ENCODE results near the gene ERCC6L2.

ERCC6L2 gene

GRCh38 chr9:95875305-95876137 lies at the start of gene ERCC6L2:
Gene ERCC6L2 (plus strand): TSS chr9:95875691. CDS start chr9:95876039, 348 bp downstream.
- FAIRE-seq, result no peak

- FAIRE-seq, result no peak
These were observed 49.2 kb upstream of the ERCC6L2 start for GRCh38 chr9:95826183-95826838.

GRCh38 chr9:95830768-95831167 lies 44.7 kb upstream of the ERCC6L2 start:
- FAIRE-seq, result no peak

GRCh38 chr9:95831810-95832209 lies 43.7 kb upstream of the ERCC6L2 start:
- FAIRE-seq, result no peak

GRCh38 chr9:95833546-95834178 lies 41.8 kb upstream of the ERCC6L2 start:
- FAIRE-seq, result no peak

- FAIRE-seq, result no peak
These were observed 41.1 kb upstream of the ERCC6L2 start for GRCh38 chr9:95834281-95834907.

GRCh38 chr9:95835393-95835792 lies 40.1 kb upstream of the ERCC6L2 start:
- FAIRE-seq, result no peak

GRCh38 chr9:95836072-95836471 lies 39.4 kb upstream of the ERCC6L2 start:
- FAIRE-seq, result no peak

- FAIRE-seq, result no peak
These were observed 36.5 kb upstream of the ERCC6L2 start for GRCh38 chr9:95839012-95839411.

GRCh38 chr9:95840074-95840473 lies 35.4 kb upstream of the ERCC6L2 start:
- no peak for FAIRE-seq

- no peak for FAIRE-seq
These were observed 34.1 kb upstream of the ERCC6L2 start for GRCh38 chr9:95841377-95841776.

- FAIRE-seq, result no peak
These were observed 29.7 kb upstream of the ERCC6L2 start for GRCh38 chr9:95845751-95846150.

- FAIRE-seq, result no peak
These were observed 26.7 kb upstream of the ERCC6L2 start for GRCh38 chr9:95848764-95849163.

GRCh38 chr9:95852059-95853032 lies 23.1 kb upstream of the ERCC6L2 start:
- no peak for FAIRE-seq

GRCh38 chr9:95854386-95855020 lies 21.0 kb upstream of the ERCC6L2 start:
- no peak for FAIRE-seq

GRCh38 chr9:95855961-95856360 lies 19.5 kb upstream of the ERCC6L2 start:
- FAIRE-seq, result no peak

GRCh38 chr9:95857124-95857523 lies 18.4 kb upstream of the ERCC6L2 start:
- FAIRE-seq, result no peak

GRCh38 chr9:95857896-95858295 lies 17.6 kb upstream of the ERCC6L2 start:
- FAIRE-seq, result no peak

GRCh38 chr9:95862343-95862742 lies 13.1 kb upstream of the ERCC6L2 start:
- no peak for FAIRE-seq

- FAIRE-seq, result no peak
These were observed 10.5 kb upstream of the ERCC6L2 start for GRCh38 chr9:95864852-95865580.

- FAIRE-seq, result no peak
These were observed 5.1 kb upstream of the ERCC6L2 start for GRCh38 chr9:95870352-95870751.
